Adrenal gland (tissue), 5 donors: ENCODE data around the gene ITGA1.

ENCODE experiments used
- CTCF ChIP-seq, 6 experiments: fragments of 450-650 bp in 4 of 6; fragments of 200-600 bp in 2 of 6; sonication (generic) in 1 of 6; IDR thresholded peaks; 1 replicate in 5 of 6; 2 replicates in 1 of 6; pipeline versions ENCODE4 v1.5.1 to v1.8.0; 2016 to 2021; ENCODE audit warnings: antibody characterized with exemption in 6 of 6, mild to moderate bottlenecking in 2 of 6, moderate library complexity in 1 of 6
- POLR2A ChIP-seq, 2 donors: fragments of 450-650 bp; IDR thresholded peaks; one replicate each; pipeline ENCODE4 v1.6.1; 2017; ENCODE audit warnings: antibody characterized with exemption in 2 of 2, mild to moderate bottlenecking in 2 of 2, moderate library complexity in 1 of 2
- donor health status: DM: no; HTN: no; CAD: no.

DNA sequence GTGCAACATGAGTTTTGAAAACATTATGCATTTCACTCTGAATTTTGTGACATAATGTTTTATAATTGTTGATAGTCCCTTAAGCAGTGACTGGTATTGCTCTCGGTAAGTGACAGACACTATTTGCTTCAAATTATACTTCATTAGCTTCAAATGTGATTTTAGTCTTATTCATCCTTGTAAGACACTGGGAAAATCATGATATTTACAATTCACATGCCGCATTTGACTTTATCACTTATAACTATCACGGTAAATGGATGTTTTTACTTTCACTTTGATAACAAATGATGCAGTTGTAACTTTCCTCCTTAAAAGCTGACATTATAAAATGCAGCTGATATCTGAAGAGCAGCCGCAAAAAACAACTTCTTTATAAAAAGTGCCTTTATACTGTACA, 157.3 kb downstream of the ITGA1 start:
- TF ChIP-seq POLR2A (IDR thresholded peaks at IDR 0.05) (no peak), CTCF (IDR thresholded peaks at IDR 0.05) (no peak)
